GM19099 (cell line): Measurements from ENCODE around the gene FAM174B.

Source experiments
- POLR2A ChIP-seq: IDR thresholded peaks from 3 replicates; pipeline ENCODE4 v1.6.1; 2011; ENCODE audit warnings: low read depth; ENCODE audit not compliant: insufficient read length; ENCODE audit errors: extremely low read depth

The FAM174B gene

GRCh38 chr15:92655178-92655995, at the start of gene FAM174B:
Gene FAM174B, minus strand, starts transcription at chr15:92655775.
- TF ChIP-seq POLR2A = no peak

- no peak for TF ChIP-seq POLR2A
Observed at GRCh38 chr15:92696096-92696495, 40.5 kb upstream of the FAM174B start.

- no peak for TF ChIP-seq POLR2A
Observed at GRCh38 chr15:92693691-92694331, 38.2 kb upstream of the FAM174B start.

GRCh38 chr15:92690395-92690794, 34.8 kb upstream of the FAM174B start:
- TF ChIP-seq POLR2A = no peak

GRCh38 chr15:92687746-92688145, 32.2 kb upstream of the FAM174B start:
- no peak for TF ChIP-seq POLR2A

- TF ChIP-seq POLR2A = no peak
Observed at GRCh38 chr15:92687195-92687602, 31.6 kb upstream of the FAM174B start.

- no peak for TF ChIP-seq POLR2A
Observed at GRCh38 chr15:92683511-92683834, 27.9 kb upstream of the FAM174B start.

- TF ChIP-seq POLR2A = no peak
Observed at GRCh38 chr15:92682741-92683510, 27.4 kb upstream of the FAM174B start.

GRCh38 chr15:92681141-92681631, 25.6 kb upstream of the FAM174B start:
- TF ChIP-seq POLR2A = no peak

- TF ChIP-seq POLR2A = no peak
Observed at GRCh38 chr15:92677999-92678398, 22.4 kb upstream of the FAM174B start.

- no peak for TF ChIP-seq POLR2A
Observed at GRCh38 chr15:92676561-92676960, 21.0 kb upstream of the FAM174B start.

GRCh38 chr15:92675485-92675884, 19.9 kb upstream of the FAM174B start:
- no peak for TF ChIP-seq POLR2A

- no peak for TF ChIP-seq POLR2A
Observed at GRCh38 chr15:92674347-92674746, 18.8 kb upstream of the FAM174B start.

- TF ChIP-seq POLR2A = no peak
Observed at GRCh38 chr15:92672102-92672501, 16.5 kb upstream of the FAM174B start.

GRCh38 chr15:92671406-92671805, 15.8 kb upstream of the FAM174B start:
- TF ChIP-seq POLR2A = no peak

GRCh38 chr15:92670621-92671020, 15.0 kb upstream of the FAM174B start:
- TF ChIP-seq POLR2A = no peak

GRCh38 chr15:92669432-92669831, 13.9 kb upstream of the FAM174B start:
- TF ChIP-seq POLR2A = no peak
